Neutrophil (primary cell): ENCODE results near the gene NFKB1.
"Not testable (repeated sequence)": the region's sequence is repeated elsewhere in the genome, so short reads cannot be mapped to it uniquely, and the experiment has no call there.

ENCODE experiments used
- H3K27ac ChIP-seq: fragments of 200-600 bp; sonication (generic); 2 replicates; pipeline ENCODE4 v1.5.1; 2016; ENCODE audit warnings: mild to moderate bottlenecking, moderate library complexity
- H3K27me3 ChIP-seq: fragments of 200-600 bp; sonication (generic); 2 replicates; pipeline ENCODE4 v1.6.0; 2016; ENCODE audit warnings: mild to moderate bottlenecking
- H3K36me3 ChIP-seq: fragments of 200-600 bp; sonication (generic); 2 replicates; pipeline ENCODE4 v1.5.1; 2017
- H3K4me1 ChIP-seq, 2 experiments: fragments of 200-600 bp in 1 of 2; sonication (generic) in 1 of 2; 1 replicate in 1 of 2; 2 replicates in 1 of 2; pipeline versions ENCODE4 v1.5.1 to v1.6.1; 2013 to 2016; ENCODE audit warnings: low read depth in 1 of 2, low read length in 1 of 2, mild to moderate bottlenecking in 1 of 2, moderate library complexity in 1 of 2; ENCODE audit not compliant: control insufficient read depth in 1 of 2, insufficient read depth in 1 of 2
- H3K4me3 ChIP-seq, 2 experiments: fragments of 200-600 bp in 1 of 2; sonication (generic) in 1 of 2; 1 replicate in 1 of 2; 2 replicates in 1 of 2; pipeline ENCODE4 v1.5.1; 2013 to 2016; ENCODE audit warnings: low read depth in 1 of 2, low read length in 1 of 2, mild to moderate bottlenecking in 1 of 2, moderate library complexity in 1 of 2
- H3K9me3 ChIP-seq: fragments of 200-600 bp; sonication (generic); 2 replicates; pipeline ENCODE4 v1.5.1; 2016
- CTCF ChIP-seq: fragments of 200-600 bp; sonication (generic); IDR thresholded peaks from 2 replicates; pipeline ENCODE4 v1.5.1; 2016; ENCODE audit warnings: antibody characterized with exemption

The NFKB1 gene

GRCh38 chr4:102616636-102617035 is 115.5 kb downstream of the NFKB1 start:
- Histone ChIP-seq H3K4me1 (no peaks in the 10 kb centered on the region), H3K27me3 (no peaks in the 10 kb centered on the region), H3K4me3 (no peak overlapping the region), H3K36me3 (peaks cover 63% of the 10 kb centered on the region), H3K27ac (no peak overlapping the region), H3K9me3 (no peaks in the 10 kb centered on the region)
- TF ChIP-seq CTCF, result no peak

GRCh38 chr4:102619021-102619420 is 117.9 kb downstream of the NFKB1 start:
- not testable (repeated sequence) for H3K27me3 ChIP-seq, H3K9me3 ChIP-seq, H3K4me1 ChIP-seq, H3K4me3 ChIP-seq, H3K27ac ChIP-seq
- peaks cover 39% of the 10 kb centered on the region for H3K36me3 ChIP-seq

- H3K4me1 ChIP-seq, H3K4me3 ChIP-seq, H3K27me3 ChIP-seq, H3K27ac ChIP-seq, H3K9me3 ChIP-seq: not testable (repeated sequence)
- peaks cover 29% of the 10 kb centered on the region for H3K36me3 ChIP-seq
These were observed 118.8 kb downstream of the NFKB1 start for GRCh38 chr4:102619776-102620631.

- H3K4me1 ChIP-seq, result peaks cover 0 to 3% of the 10 kb centered on the region in 2 experiments
- no peaks in the 10 kb centered on the region for H3K9me3 ChIP-seq
- H3K27ac ChIP-seq, result no peak overlapping the region
- H3K36me3 ChIP-seq, result peaks cover 20% of the 10 kb centered on the region
- no peaks in the 10 kb centered on the region for H3K27me3 ChIP-seq
- TF ChIP-seq CTCF, result no peak
- H3K4me3 ChIP-seq, result no peak overlapping the region
These were observed 119.7 kb downstream of the NFKB1 start for GRCh38 chr4:102620697-102621497.

GRCh38 chr4:102623622-102624021 is 122.5 kb downstream of the NFKB1 start:
- TF ChIP-seq CTCF, result no peak

GRCh38 chr4:102624505-102624904 is 123.3 kb downstream of the NFKB1 start:
- peaks cover under 1% of the 10 kb centered on the region for H3K36me3 ChIP-seq
- no peak for TF ChIP-seq CTCF
- H3K27ac ChIP-seq, result no peak overlapping the region
- H3K4me1 ChIP-seq, result peaks cover 0 to 3% of the 10 kb centered on the region in 2 experiments
- no peaks in the 10 kb centered on the region for H3K9me3 ChIP-seq
- H3K27me3 ChIP-seq, result no peaks in the 10 kb centered on the region
- no peak overlapping the region for H3K4me3 ChIP-seq

More at GRCh38 chr4:102623622-102624021, 122.5 kb downstream of the NFKB1 start:
- Histone ChIP-seq H3K9me3 (no peaks in the 10 kb centered on the region), H3K27ac (no peak overlapping the region), H3K4me1 (peaks cover 0 to 3% of the 10 kb centered on the region in 2 experiments), H3K36me3 (no peaks in the 10 kb centered on the region), H3K4me3 (no peak overlapping the region), H3K27me3 (no peaks in the 10 kb centered on the region)
